AG09309 (cell line): Measurements from ENCODE around the gene PDZD7.

Source experiments
- DNase-seq: peaks from one replicate; pipeline ENCODE4 v3.0.0-alpha.2; 2010; ENCODE audit warnings: low read depth
- H3K4me3 ChIP-seq: 2 replicates; pipeline ENCODE4 v1.5.1; 2011; ENCODE audit warnings: mild to moderate bottlenecking, low read depth, low read length, moderate library complexity; ENCODE audit not compliant: control insufficient read depth
- CTCF ChIP-seq: IDR thresholded peaks from 2 replicates; pipeline ENCODE4 v1.5.1; 2011; ENCODE audit warnings: mild to moderate bottlenecking, low read depth, low read length, inconsistent platforms; ENCODE audit not compliant: insufficient read depth, control insufficient read depth; ENCODE audit errors: missing control alignments

The PDZD7 gene

GRCh38 chr10:101010329-101010728 lies 20.6 kb downstream of the PDZD7 start:
- no peak for TF ChIP-seq CTCF
- no peak overlapping the region for H3K4me3 ChIP-seq
- no peak for DNase-seq

GRCh38 chr10:101008823-101009423 lies 22.0 kb downstream of the PDZD7 start:
- no peak for DNase-seq
- no peak for TF ChIP-seq CTCF
- no peak overlapping the region for H3K4me3 ChIP-seq

- DNase-seq = no peak
- TF ChIP-seq CTCF = no peak
- no peak overlapping the region for H3K4me3 ChIP-seq
These were observed 22.8 kb downstream of the PDZD7 start for GRCh38 chr10:101007915-101008822.

- no peak for DNase-seq
- no peak for TF ChIP-seq CTCF
- H3K4me3 ChIP-seq = no peak overlapping the region
These were observed 23.7 kb downstream of the PDZD7 start for GRCh38 chr10:101007099-101007711.

- TF ChIP-seq CTCF = no peak
- DNase-seq = no peak
- H3K4me3 ChIP-seq = no peak overlapping the region
These were observed 24.3 kb downstream of the PDZD7 start for GRCh38 chr10:101006593-101007098.

- H3K4me3 ChIP-seq = no peak overlapping the region
- TF ChIP-seq CTCF = no peak
- DNase-seq = no peak
These were observed 24.9 kb downstream of the PDZD7 start for GRCh38 chr10:101005869-101006567.
